HFFc6 (cell line): ENCODE results near the gene NDRG2. TPM values are rescaled to one million over a fixed set of nuclear protein-coding genes. Genes with fewer than 3 reads are reported as not detected.

Experiments used
- DNase-seq: peaks from one replicate; pipeline ENCODE4 v3.0.0-alpha.2; 2018
- H3K27ac Mint-ChIP-seq: 2 replicates; pipeline ENCODE4 v1.8.0; 2020; ENCODE audit warnings: mild to moderate bottlenecking, mixed read lengths
- H3K27me3 Mint-ChIP-seq: 2 replicates; pipeline ENCODE4 v1.8.0; 2021; ENCODE audit warnings: mild to moderate bottlenecking, moderate library complexity, mixed read lengths; ENCODE audit not compliant: insufficient read depth
- H3K36me3 Mint-ChIP-seq: 2 replicates; pipeline ENCODE4 v1.8.0; 2021; ENCODE audit warnings: low read depth, mixed read lengths
- H3K4me1 Mint-ChIP-seq: 2 replicates; pipeline ENCODE4 v1.8.0; 2020; ENCODE audit warnings: low read depth, mixed read lengths
- H3K4me3 Mint-ChIP-seq: 2 replicates; pipeline ENCODE4 v1.8.0; 2020; ENCODE audit warnings: mild to moderate bottlenecking, moderate library complexity, mixed read lengths
- H3K9me3 Mint-ChIP-seq: 2 replicates; pipeline ENCODE4 v1.8.0; 2020; ENCODE audit warnings: mild to moderate bottlenecking, mixed read lengths
- CTCF ChIP-seq: fragments of 200-600 bp; sonication (generic); IDR thresholded peaks from 2 replicates; pipeline ENCODE4 v1.5.0; 2021; ENCODE audit warnings: antibody characterized with exemption, mild to moderate bottlenecking
- total RNA-seq, 6 experiments: library from RNA; stranded (reverse); fragmentation: NEBNext Ultra II Directional; extraction: Animal tissue kit (Norgen Biotek cat#: 25700); gene quantifications; 2 replicates in 1 of 6; 3 replicates in 5 of 6; pipeline ENCODE4 v1.2.3, GENCODE V29; 2021

Gene NDRG2
- total RNA-seq, 6 experiments from 2014 or later: 0.11 to 0.31 (median 0.23) TPM; not detected in 2

DNA sequence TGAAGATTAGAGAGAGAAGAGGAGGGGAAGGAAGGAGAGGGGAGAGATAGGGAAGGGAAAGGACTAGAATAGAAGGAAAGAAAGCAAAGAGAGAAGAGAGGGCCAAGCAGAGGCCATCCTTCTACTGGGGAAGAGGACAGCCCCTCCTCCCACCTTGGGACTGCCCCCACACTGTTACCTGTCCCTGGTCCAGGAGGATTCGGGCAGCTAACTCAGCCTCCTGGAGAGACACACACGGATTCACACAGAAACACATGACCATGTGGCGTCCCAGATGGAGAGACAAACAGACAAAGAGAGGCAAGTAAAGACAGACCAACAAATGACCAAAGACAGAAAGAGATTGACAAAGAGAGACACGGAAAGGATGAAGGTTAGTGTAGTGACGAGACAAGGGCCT lies 2.2 kb downstream of the NDRG2 start:
- Mint-ChIP-seq H3K4me1 (peaks cover 6% of the 10 kb centered on the region), H3K27ac (no peak overlapping the region), H3K4me3 (no peak overlapping the region), H3K27me3 (peaks cover 48% of the 10 kb centered on the region), H3K9me3 (no peaks in the 10 kb centered on the region), H3K36me3 (no peaks in the 10 kb centered on the region)
- no peak for DNase-seq
- TF ChIP-seq CTCF: no peak

GRCh38 chr14:21020977-21021545 lies 3.8 kb downstream of the NDRG2 start:
- Mint-ChIP-seq H3K27ac (no peak overlapping the region), H3K4me1 (peaks cover 6% of the 10 kb centered on the region), H3K4me3 (no peak overlapping the region), H3K36me3 (no peaks in the 10 kb centered on the region), H3K27me3 (peaks cover 46% of the 10 kb centered on the region), H3K9me3 (no peaks in the 10 kb centered on the region)
- no peak for TF ChIP-seq CTCF
- DNase-seq: no peak

- Mint-ChIP-seq H3K27me3 (peaks cover 37% of the 10 kb centered on the region), H3K36me3 (no peaks in the 10 kb centered on the region), H3K4me1 (peaks cover 6% of the 10 kb centered on the region), H3K27ac (no peak overlapping the region), H3K4me3 (no peak overlapping the region), H3K9me3 (no peaks in the 10 kb centered on the region)
- no peak for TF ChIP-seq CTCF
- no peak for DNase-seq
Measured at GRCh38 chr14:21019366-21019765, 5.5 kb downstream of the NDRG2 start.

DNA sequence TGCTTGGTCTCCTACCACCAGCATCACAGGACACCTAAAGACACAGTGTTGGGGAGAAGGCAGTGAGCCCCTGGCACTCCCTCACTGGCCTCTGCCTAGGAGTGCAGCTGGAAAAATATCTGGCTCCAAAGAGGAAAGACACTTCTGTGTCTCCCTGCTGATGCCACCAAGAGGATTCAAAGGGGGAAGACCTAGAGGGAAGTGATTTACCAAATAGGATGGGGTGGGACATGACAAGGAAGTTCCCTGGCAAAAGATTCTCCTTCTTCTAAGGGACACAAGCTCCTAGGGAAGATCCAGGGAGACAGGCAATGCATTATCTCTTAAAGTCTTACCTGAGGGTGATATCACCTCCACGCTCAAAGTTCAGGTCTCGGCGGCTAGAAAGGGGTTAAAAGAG lies 6.1 kb downstream of the NDRG2 start:
- H3K36me3 Mint-ChIP-seq: no peaks in the 10 kb centered on the region
- no peak for DNase-seq
- no peak overlapping the region for H3K27ac Mint-ChIP-seq
- H3K4me3 Mint-ChIP-seq: no peak overlapping the region
- H3K4me1 Mint-ChIP-seq: peaks cover 6% of the 10 kb centered on the region
- H3K9me3 Mint-ChIP-seq: no peaks in the 10 kb centered on the region
- peaks cover 32% of the 10 kb centered on the region for H3K27me3 Mint-ChIP-seq
- TF ChIP-seq CTCF: no peak

DNA sequence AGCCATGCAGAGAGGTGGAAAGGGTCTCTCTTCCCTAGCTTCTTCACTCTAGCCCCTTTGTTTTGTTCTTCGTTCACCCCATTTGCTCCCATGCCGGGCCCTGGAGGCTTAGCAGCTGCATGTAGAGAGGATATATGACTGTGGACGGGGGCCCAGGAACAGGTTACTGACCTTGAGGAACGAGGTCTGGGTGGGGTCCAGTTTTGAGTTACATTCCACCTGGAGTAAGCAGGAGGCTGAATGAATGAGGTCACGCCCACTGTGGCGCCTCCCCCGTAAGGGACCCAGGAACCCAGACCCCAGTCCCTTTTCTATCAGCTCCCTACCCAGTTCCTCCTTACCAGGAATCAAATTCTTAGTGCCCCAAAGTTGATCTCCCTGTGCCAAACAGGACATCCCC lies 6.6 kb downstream of the NDRG2 start:
- TF ChIP-seq CTCF: no peak
- no peaks in the 10 kb centered on the region for H3K9me3 Mint-ChIP-seq
- no peaks in the 10 kb centered on the region for H3K36me3 Mint-ChIP-seq
- H3K27ac Mint-ChIP-seq: no peak overlapping the region
- H3K4me1 Mint-ChIP-seq: peaks cover 6% of the 10 kb centered on the region
- no peak overlapping the region for H3K4me3 Mint-ChIP-seq
- no peak for DNase-seq
- peaks cover 27% of the 10 kb centered on the region for H3K27me3 Mint-ChIP-seq
